Motor neuron (in vitro differentiated cells): Measurements from ENCODE around the gene PC. TPM values are rescaled to one million over a fixed set of nuclear protein-coding genes. Genes with fewer than 3 reads are reported as not detected.

ENCODE experiments used
- ATAC-seq, 8 experiments: fragments of 200-7000 bp; cut with Tn5 transposase; replicated peaks in 6 of 8; 2 replicates each; pipeline ENCODE4 v1.8.0; 2021; ENCODE audit warnings: mild to moderate bottlenecking in 8 of 8, moderate library complexity in 8 of 8
- H3K27ac ChIP-seq, 2 donors: fragments of 250-450 bp; sonication (Bioruptor Pico); 2 replicates each; pipeline ENCODE4 v1.9.0; 2021; ENCODE audit warnings: antibody characterized with exemption in 2 of 2, mild to moderate bottlenecking in 2 of 2, moderate library complexity in 1 of 2
- H3K4me1 ChIP-seq, 2 donors: fragments of 250-450 bp; sonication (Bioruptor Pico); replicated peaks in 1 of 2; 2 replicates each; pipeline ENCODE4 v1.6.1; 2021; ENCODE audit warnings: antibody characterized with exemption in 2 of 2, mild to moderate bottlenecking in 2 of 2, moderate library complexity in 1 of 2
- H3K4me3 ChIP-seq, 5 donors: fragments of 250-450 bp; sonication (Bioruptor Pico); 2 replicates each; pipeline ENCODE4 v1.9.0; 2021; ENCODE audit warnings: antibody characterized with exemption in 5 of 5, mild to moderate bottlenecking in 5 of 5, moderate library complexity in 4 of 5
- WGBS, 10 experiments: fragments of 450-650 bp; shearing (Covaris generic); methylation state at CpG; one replicate each; pipeline ENCODE4 v1.0.0; 2022; 5-methylcytosine and 5-hydroxymethylcytosine counted together
- in situ Hi-C, 9 experiments: fragments of 400-800 bp; cut with MboI; loops; one replicate each; pipeline ENCODE4 v1.15.0; 2021; ENCODE audit warnings: low sequenced_read_pairs in 9 of 9, low pct_unique_long_range_greater_than_20kb in 2 of 9; ENCODE audit not compliant: unreplicated experiment in 9 of 9
- total RNA-seq, 8 experiments: library from RNA; unstranded; fragments of 300-600 nt; gene quantifications; 2 replicates each; pipeline versions ENCODE4 v1.2.3 to v1.2.4, GENCODE V29; 2022

PC gene
- total RNA-seq, 8 experiments from 2014 or later = 8.7 to 31.9 (median 20.0) TPM

DNA sequence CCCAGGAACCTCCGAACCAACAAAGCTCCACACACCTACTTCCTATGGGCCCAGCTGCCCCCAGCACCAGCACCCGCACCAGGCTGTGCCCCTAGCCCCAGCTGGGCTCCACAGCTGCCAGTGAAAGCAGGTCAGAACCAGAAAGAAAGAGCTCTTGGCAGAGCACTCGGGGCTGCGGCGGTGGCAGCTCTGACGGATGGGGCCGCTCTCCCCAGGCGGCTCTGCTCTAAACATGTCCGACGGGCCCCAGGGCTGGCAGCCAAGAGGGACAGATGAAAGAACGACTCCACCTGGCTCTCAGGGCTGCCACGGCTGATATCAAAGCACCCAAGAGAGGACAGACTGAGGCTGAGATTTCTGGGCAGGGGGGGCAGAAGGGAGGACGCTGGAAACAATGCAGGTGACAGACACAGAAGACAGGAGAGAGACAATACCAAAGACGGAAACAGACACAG is 75.6 kb downstream of the PC start:
- no peak overlapping the region for H3K4me3 ChIP-seq
- peaks cover 54 to 56% of the 10 kb centered on the region in 2 donors for H3K4me1 ChIP-seq
- peak in 5 of 8 experiments; percentile 18 to 52 (median 41) for ATAC-seq
- WGBS, 10 experiments = 71 to 100% (median 85%) methylated on average over 1 to 4 of the region's 14 CpGs; no CpG with 5 or more reads in 6 of the 10 experiments
- in situ Hi-C loops = no loop called here
- peak overlapping the region in 1 of 2 donors; percentile 71 for H3K27ac ChIP-seq

DNA sequence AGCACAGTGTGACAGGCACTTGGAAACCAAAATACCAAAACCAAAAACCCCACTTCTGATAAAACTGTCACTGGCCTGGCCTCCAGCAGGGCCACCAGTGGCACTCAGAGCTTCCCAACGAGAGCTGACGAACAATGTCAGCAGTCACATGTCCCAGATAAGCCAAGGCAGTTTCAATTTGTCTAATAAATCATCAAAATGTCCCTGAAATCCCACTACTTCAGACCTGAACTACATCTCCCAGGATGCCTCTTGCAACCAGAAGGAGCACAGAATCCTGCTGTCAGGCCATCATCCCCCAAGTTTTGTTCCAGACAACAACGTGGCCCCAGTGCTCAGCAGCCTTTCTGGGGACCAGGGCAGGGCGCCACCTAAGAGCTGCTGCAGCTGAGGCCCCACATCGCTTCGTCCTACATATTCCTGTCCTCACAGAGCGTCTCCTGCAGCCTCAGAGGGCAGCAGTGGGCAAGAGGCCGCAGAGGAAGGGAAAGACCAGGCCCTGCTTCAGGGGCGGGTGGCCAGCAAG is 76.2 kb downstream of the PC start:
- in situ Hi-C loops = no loop called here
- Histone ChIP-seq H3K4me3 (no peak overlapping the region), H3K27ac (peak overlapping the region in 1 of 2 donors; percentile 71), H3K4me1 (peaks cover 54 to 56% of the 10 kb centered on the region in 2 donors)
- WGBS, 10 experiments = 50 to 93% (median 79%) methylated on average over 1 to 5 of the region's 9 CpGs; no CpG with 5 or more reads in 3 of the 10 experiments
- peak in 1 of 8 experiments; percentile 9 for ATAC-seq

DNA sequence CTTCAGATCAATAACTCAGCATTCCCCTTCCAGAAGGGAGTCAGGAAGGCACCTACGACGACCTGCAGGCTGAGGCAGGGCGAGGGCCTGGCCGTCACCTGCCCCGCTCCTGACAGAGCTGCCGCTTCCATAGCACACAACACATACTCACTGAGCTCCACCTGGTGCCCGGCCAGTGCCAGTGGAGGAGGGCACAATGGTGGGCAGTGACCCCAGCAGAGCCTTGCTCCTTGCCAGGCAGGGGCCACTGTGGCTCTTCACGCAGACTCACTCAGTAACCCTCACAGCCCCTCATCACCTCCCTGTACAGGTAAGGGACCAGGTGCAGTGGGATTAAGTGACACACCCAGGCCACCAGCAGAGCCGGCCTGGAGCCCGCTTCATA is 76.7 kb downstream of the PC start:
- ATAC-seq = no peak
- no peak overlapping the region for H3K27ac ChIP-seq
- WGBS, 10 experiments = 98 to 100% (median 100%) methylated on average over 1 to 8 of the region's 10 CpGs; no CpG with 5 or more reads in 6 of the 10 experiments

DNA sequence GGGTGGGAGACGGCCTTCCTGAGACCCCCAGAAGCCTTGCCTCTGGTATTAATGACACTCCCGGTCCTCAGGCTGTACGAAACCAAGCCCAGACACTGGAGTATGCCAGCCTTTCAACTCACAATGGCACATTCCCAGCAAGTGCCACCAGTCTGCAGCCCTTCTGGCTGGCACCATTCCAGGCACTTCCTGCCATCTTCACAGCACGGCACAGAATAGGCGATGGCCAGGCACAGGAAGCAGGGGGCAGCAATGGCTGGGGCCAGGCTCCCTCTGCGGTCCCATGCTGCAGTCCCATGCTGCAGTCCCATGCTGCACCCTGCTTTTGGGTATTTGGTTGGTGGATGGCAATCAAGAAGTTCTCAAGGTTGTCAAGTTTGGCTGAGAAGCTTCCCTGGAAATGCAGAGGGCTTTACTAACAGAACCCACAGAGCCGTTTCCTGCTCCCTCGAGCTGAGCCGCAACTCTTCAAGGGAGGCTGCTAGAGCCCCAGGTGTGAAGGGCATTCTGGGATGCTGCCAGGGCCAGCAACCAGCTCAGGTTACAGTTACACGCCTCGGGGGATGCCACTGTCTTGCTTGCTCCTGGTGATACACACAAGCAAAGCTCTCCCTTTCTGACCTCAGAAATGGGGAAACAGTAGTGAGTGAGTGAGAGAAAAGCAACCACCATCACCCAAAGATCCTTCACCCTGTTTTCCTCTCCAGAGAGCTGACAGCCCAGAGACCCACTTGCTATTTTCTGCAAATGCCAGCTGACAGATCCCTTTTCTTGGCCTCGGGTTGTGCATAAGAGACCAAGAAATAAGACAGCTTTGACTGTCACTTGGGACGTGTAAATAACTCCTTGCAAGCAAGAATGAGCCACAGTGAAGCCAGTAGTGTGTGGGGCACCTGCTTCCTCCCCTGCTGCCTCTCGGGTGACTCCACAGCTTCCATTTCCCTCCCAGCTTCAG is 77.4 kb downstream of the PC start:
- in situ Hi-C loops = no loop called here
- no peak overlapping the region for H3K27ac ChIP-seq
- ATAC-seq = no peak
- H3K4me3 ChIP-seq = no peak overlapping the region
- H3K4me1 ChIP-seq = peaks cover 52 to 59% of the 10 kb centered on the region in 2 donors
- WGBS, 10 experiments = 0 to 95% (median 82%) methylated on average over 1 to 8 of the region's 14 CpGs; no CpG with 5 or more reads in 3 of the 10 experiments

More for the DNA sequence above, 76.7 kb downstream of the PC start:
- in situ Hi-C loops = no loop called here
- H3K4me1 ChIP-seq = peaks cover 54 to 56% of the 10 kb centered on the region in 2 donors
- no peak overlapping the region for H3K4me3 ChIP-seq

DNA sequence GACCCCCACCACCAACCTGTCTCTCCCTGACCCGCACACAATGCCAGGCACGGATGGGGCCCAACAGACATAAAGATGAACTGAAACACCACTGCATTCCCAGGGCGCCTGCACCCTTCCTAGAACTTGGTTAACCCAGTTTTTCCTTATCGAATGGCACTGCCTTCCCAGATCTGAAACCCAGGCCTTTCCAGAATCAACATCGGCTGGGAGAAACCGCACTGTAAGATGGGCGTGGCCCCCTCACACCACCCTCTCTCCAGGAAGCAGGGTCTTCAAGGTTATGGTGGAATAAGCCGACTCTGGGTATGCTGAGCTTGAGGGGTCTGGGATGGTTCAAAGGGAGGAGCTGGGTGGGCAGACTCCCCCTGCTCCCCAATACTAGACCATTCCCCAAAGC is 78.2 kb downstream of the PC start:
- no peak for ATAC-seq
- Histone ChIP-seq H3K4me1 (peaks cover 53 to 65% of the 10 kb centered on the region in 2 donors), H3K4me3 (no peak overlapping the region), H3K27ac (peak overlapping the region in 1 of 2 donors; percentile 5)
- in situ Hi-C loops = no loop called here
- WGBS, 10 experiments = 80 to 90% (median 87%) methylated on average over 1 to 6 of the region's 8 CpGs; no CpG with 5 or more reads in 6 of the 10 experiments

DNA sequence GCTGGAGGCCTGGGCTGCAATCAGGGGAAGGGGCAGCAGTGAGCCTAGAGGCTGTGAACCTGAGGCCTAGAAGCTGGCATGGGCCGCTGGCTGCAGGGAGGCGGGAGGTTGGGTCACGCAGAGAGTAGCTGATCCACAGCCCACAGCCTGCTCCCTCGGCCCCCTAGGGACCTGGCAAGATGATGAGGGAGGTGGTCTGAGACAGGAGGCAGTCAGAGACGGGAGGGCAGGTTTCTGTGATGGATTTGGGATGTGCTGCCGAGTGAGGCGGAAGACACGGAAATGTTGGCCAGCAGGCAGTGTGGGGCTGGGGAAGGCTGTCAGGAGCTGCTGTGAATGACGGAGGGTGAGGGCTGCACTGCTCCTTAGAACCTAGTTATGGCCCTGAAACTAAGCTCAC is 78.6 kb downstream of the PC start:
- Histone ChIP-seq H3K4me1 (peaks cover 56 to 66% of the 10 kb centered on the region in 2 donors), H3K27ac (peak overlapping the region in 1 of 2 donors; percentile 5), H3K4me3 (no peak overlapping the region)
- in situ Hi-C loops = no loop called here
- 30 to 87% (median 32%) methylated on average over 2 to 4 of the region's 9 CpGs; no CpG with 5 or more reads in 7 of the 10 experiments for WGBS, 10 experiments
- ATAC-seq = peak in 4 of 8 experiments; percentile 3 to 63 (median 58)

DNA sequence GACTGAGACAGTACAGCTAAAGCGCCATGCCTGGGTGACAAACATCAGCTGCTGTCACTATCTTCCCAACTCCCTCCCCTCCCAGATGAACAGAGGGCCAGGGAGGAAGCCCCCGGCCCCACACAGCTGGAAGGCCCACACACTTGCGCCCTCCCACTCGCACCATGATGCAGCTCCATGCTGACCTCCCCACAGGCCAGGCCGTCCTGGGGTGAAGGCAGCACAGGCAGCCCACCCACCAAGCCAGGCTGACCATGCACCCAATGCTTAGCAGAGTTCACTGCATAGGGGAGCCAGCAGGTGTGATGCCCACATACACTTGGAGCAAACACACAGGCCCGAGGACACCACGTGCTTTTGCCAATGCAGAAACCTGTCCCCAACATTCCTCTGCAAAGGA is 79.2 kb downstream of the PC start:
- no peak overlapping the region for H3K27ac ChIP-seq
- in situ Hi-C loops = no loop called here
- H3K4me1 ChIP-seq = peaks cover 56 to 66% of the 10 kb centered on the region in 2 donors
- ATAC-seq = no peak
- WGBS, 10 experiments = 70 to 93% methylated on average over 2 to 3 of the region's 7 CpGs; no CpG with 5 or more reads in 8 of the 10 experiments
- H3K4me3 ChIP-seq = no peak overlapping the region

DNA sequence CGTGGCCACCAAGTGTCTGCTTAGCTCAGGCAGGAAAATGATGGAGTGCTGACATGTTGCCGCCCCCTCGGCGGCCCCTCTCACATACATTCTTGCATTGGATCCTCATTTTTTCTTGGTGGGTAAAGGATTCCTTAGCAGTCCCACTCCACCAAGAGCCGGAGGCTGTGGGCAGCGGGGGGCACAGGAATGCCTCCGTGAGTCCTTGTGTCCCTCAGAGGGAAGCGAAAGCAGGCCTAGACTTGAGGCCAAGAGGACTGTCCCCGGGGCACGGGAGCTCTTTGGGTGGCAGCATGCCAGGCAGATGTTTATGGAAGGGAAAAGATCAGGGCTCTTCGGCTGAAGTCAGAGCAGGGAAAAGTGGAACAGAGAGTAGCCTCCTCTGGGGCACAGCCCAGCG is 79.7 kb downstream of the PC start:
- peak in 3 of 8 experiments; percentile 20 to 47 (median 29) for ATAC-seq
- no peak overlapping the region for H3K27ac ChIP-seq

DNA sequence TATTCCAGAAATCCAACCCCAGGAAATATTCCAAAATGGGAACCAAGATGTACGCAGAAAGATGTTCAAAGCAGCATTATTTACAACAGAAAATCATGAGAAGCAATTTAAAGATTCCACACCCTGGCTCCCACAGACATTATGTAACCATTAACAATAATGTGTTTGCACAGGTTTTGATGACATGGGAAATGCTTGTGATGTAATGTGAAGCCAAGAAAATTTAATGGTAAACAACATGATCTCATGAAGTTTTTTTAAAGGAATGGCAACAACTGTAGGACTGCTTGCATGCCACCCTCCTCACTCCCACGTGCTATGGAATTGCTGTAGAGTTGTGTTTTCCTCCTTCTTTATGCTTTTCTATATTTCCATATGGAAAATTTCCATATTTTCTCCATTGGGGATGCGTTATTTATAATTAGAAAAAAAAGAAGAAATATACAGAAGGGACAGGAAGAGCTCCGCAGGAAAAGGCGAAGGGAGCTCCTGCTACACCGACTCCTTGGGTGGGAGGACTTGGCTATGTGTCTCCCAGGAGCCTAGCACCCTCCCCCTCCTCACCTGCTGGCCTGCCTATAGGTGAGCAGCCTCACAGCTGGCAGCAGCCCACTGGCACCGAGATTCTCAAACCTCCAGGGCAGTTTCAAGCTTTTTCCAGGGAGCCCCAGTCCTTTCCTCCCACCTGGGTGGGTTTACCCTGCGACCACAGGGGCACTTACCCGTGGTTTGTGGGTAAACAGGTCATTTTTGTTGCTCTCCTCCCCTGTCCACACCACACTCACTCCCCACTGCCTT is 80.4 kb downstream of the PC start:
- no peak overlapping the region for H3K4me3 ChIP-seq
- ATAC-seq = peak in 1 of 8 experiments; percentile 48
- peaks cover 50 to 59% of the 10 kb centered on the region in 2 donors for H3K4me1 ChIP-seq
- 20 to 100% (median 88%) methylated on average over 1 to 8 of the region's 9 CpGs; no CpG with 5 or more reads in 1 of the 10 experiments for WGBS, 10 experiments
- in situ Hi-C loops = no loop called here
- no peak overlapping the region for H3K27ac ChIP-seq

More for the DNA sequence above, 79.7 kb downstream of the PC start:
- no peak overlapping the region for H3K4me3 ChIP-seq
- in situ Hi-C loops = no loop called here
- H3K4me1 ChIP-seq = peaks cover 56 to 64% of the 10 kb centered on the region in 2 donors
- 49 to 86% (median 64%) methylated on average over 1 to 7 of the region's 12 CpGs; no CpG with 5 or more reads in 4 of the 10 experiments for WGBS, 10 experiments

DNA sequence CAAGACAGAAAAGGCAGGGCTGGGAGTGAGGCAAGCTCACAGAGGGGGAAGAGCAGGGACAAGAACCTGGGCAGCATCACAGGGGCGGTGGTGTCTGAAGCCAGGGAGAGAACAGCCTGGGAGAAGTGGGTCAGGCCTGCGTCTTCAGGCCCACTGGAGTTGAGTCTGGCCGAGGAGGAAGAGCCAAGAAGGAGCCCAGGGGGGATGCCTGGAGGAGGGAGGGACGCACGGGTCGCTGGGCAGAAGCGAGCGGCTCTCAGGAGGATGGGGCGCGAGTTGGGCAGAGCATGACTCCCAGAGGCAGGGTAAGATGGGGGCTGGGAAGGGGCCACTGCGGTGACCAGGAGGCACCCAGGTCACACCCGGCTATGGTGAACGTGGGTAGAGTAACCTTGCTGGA is 82.8 kb downstream of the PC start:
- WGBS, 10 experiments = 0 to 100% (median 80%) methylated on average over 1 to 3 of the region's 13 CpGs; no CpG with 5 or more reads in 5 of the 10 experiments
- Histone ChIP-seq H3K27ac (no peak overlapping the region), H3K4me1 (peaks cover 31 to 36% of the 10 kb centered on the region in 2 donors), H3K4me3 (no peak overlapping the region)
- in situ Hi-C loops = no loop called here
- ATAC-seq = no peak

DNA sequence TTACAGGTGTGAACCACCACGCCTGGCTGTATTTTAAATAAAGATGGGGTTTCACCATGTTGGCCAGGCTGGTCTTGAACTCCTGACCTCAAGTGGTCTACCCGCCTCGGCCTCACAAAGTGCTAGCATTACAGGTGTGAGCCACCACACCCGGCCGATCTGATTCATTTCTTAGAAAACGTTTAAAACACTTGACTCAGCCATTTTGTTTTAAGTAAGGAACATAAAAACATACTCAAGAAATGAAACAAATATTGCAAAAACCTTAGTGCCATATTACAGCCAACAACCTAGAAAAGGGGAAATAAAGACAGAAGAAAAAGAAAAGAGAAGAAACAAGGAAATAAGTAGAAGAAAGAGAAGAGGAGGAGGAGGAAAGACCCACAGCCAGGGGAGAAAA is 84.0 kb downstream of the PC start:
- Histone ChIP-seq H3K4me3 (no peak overlapping the region), H3K4me1 (peaks cover 22 to 25% of the 10 kb centered on the region in 2 donors), H3K27ac (no peak overlapping the region)
- in situ Hi-C loops = no loop called here
- ATAC-seq = no peak
- 67 to 100% (median 85%) methylated on average over 2 to 5 of the region's 6 CpGs; no CpG with 5 or more reads in 2 of the 10 experiments for WGBS, 10 experiments

DNA sequence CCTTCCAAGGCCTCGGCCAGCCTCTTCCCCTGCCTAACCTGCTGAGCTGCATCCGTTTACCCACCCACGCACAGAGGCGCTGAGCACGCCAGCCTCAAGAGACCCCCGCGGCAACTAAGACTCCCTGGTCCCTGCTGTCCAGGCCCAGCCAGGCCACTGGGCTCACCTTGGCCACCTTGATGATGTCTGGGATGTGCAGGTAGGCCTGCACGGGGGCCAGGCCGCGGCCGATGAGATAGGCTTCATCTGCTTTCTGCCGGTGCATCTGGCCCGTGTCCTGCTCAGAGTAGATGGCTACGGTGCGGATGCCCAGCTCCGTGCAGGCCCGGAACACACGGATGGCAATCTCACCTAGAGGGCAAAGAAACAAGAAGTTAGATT is 86.7 kb downstream of the PC start:
- no peak for ATAC-seq
- no peak overlapping the region for H3K4me3 ChIP-seq
- in situ Hi-C loops = no loop called here
- no peak overlapping the region for H3K27ac ChIP-seq
- 86 to 100% (median 92%) methylated on average over 1 to 5 of the region's 18 CpGs; no CpG with 5 or more reads in 6 of the 10 experiments for WGBS, 10 experiments
- peaks cover 9 to 11% of the 10 kb centered on the region in 2 donors for H3K4me1 ChIP-seq
